ENCODE measurements around the gene PRUNE2.

DNA sequence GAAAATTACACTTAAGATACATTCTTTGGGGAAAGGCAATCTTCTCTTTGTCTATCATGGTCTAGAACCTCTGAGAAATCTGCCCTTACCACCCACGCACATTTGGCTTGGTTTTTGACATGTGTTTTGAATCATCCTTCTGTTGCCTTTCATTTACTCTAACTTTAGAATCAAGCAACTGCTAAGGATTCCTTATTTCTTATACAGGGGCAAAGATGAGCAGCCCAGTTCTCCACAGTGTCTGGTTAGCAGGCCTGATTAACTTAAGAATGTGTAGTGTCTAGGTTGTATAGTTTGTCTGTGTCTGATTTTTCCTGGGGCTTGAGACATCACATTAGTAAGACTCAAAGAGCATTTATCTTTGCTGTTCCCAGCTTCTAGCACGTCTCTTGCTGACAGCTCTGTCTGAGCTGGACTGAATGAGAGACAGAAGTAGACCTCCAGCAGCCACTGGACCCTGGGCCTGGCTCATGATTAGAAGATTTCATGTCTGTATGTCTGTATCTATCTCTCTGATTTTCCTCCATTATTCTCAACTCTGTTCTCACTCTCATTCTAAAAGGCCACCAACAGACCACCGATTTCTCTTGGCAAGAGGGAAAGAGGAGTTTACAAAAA is 173.5 kb downstream of the PRUNE2 start:
- TF ChIP-seq EZH2 (IDR thresholded peaks at IDR 0.05; ENCODE audit: borderline replicate concordance, low read depth, low read length, severe bottlenecking) = no peak
- TF ChIP-seq, protein P1, sequence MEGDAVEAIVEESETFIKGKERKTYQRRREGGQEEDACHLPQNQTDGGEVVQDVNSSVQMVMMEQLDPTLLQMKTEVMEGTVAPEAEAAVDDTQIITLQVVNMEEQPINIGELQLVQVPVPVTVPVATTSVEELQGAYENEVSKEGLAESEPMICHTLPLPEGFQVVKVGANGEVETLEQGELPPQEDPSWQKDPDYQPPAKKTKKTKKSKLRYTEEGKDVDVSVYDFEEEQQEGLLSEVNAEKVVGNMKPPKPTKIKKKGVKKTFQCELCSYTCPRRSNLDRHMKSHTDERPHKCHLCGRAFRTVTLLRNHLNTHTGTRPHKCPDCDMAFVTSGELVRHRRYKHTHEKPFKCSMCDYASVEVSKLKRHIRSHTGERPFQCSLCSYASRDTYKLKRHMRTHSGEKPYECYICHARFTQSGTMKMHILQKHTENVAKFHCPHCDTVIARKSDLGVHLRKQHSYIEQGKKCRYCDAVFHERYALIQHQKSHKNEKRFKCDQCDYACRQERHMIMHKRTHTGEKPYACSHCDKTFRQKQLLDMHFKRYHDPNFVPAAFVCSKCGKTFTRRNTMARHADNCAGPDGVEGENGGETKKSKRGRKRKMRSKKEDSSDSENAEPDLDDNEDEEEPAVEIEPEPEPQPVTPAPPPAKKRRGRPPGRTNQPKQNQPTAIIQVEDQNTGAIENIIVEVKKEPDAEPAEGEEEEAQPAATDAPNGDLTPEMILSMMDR (IDR thresholded peaks at IDR 0.05; ENCODE audit: borderline replicate concordance, extremely low read depth, low read length, poor library complexity, severe bottlenecking) = no peak
